ENCODE results near the gene IGDCC3. TPM values are rescaled to one million over a fixed set of nuclear protein-coding genes. Genes with fewer than 3 reads are reported as not detected.

The IGDCC3 gene
- total and polyA plus RNA-seq, 2 donors (not counting 1 experiment from before 2014, with no cell fraction given): not detected

- H4K20me1 ChIP-seq (ENCODE audit: control insufficient read depth, insufficient read depth, low read length, poor library complexity, severe bottlenecking): no peaks in the 10 kb centered on the region
- H3K27me3 Mint-ChIP-seq: peaks cover 14% of the 10 kb centered on the region
Measured at GRCh38 chr15:65323071-65323511, 54.7 kb downstream of the IGDCC3 start.

GRCh38 chr15:65318870-65319356 is 58.9 kb downstream of the IGDCC3 start:
- WGBS (ENCODE audit: insufficient coverage): 36% methylated on average over 5 of the region's 5 CpGs
- Histone ChIP-seq H3K4me3 (ENCODE audit: control extremely low read depth in 1 of 5, extremely low read depth in 1 of 5, insufficient read depth in 1 of 5, low read depth in 2 of 5, low read length in 4 of 5) (no peak overlapping the region), H3K9me3 (ENCODE audit: control extremely low read depth in 1 of 3, control insufficient read depth in 2 of 3, insufficient read depth in 1 of 3, low read length in 2 of 3) (peaks cover 0 to 6% (median 0%) of the 10 kb centered on the region in 3 donors), H3K9ac (ENCODE audit: low read length) (no peak overlapping the region), H3K36me3 (replicated peaks in 1 of 2; ENCODE audit: control extremely low read depth in 1 of 2, control insufficient read depth in 1 of 2, extremely low read depth in 1 of 2, insufficient read depth in 2 of 2, low read length in 1 of 2) (no peaks in the 10 kb centered on the region), H4K20me1 (ENCODE audit: control insufficient read depth, insufficient read depth, low read length, poor library complexity, severe bottlenecking) (no peaks in the 10 kb centered on the region), H2AFZ (ENCODE audit: insufficient read depth, low read depth, low read length, poor library complexity, severe bottlenecking) (no peak overlapping the region), H3K4me2 (replicated peaks; ENCODE audit: low read depth, low read length, poor library complexity, severe bottlenecking) (no peak overlapping the region), H3K27me3 (replicated peaks in 1 of 4; ENCODE audit: control extremely low read depth in 1 of 4, control insufficient read depth in 3 of 4, insufficient read depth in 4 of 4, low read length in 3 of 4) (peaks cover 0 to 6% (median 0%) of the 10 kb centered on the region in 4 experiments), H3K79me2 (ENCODE audit: control insufficient read depth, insufficient read depth, low read length) (no peaks in the 10 kb centered on the region), H3K4me1 (ENCODE audit: control insufficient read depth in 2 of 2, insufficient read depth in 2 of 2, low read length in 2 of 2) (no peaks in the 10 kb centered on the region), H3K27ac (ENCODE audit: low read length in 2 of 2) (no peak overlapping the region)
- TF ChIP-seq EZH2 (IDR thresholded peaks at IDR 0.05; ENCODE audit: borderline replicate concordance, insufficient read depth, low read depth, low read length, poor library complexity, severe bottlenecking) (no peak), CTCF (IDR thresholded peaks at IDR 0.05) (peak; percentile 91)
- Mint-ChIP-seq H3K27ac (no peak overlapping the region), H3K9me3 (ENCODE audit: insufficient read depth) (no peaks in the 10 kb centered on the region), H3K27me3 (peaks cover 16% of the 10 kb centered on the region), H3K4me3 (no peak overlapping the region), H3K4me1 (no peaks in the 10 kb centered on the region)
- ATAC-seq (ENCODE audit: low read depth): peak; percentile 99
- POLR2A ChIA-PET: interaction anchor here (0.6 to 1.7 kb wide), 3 partner anchors 14 to 134 kb away, joined by 4 to 7 read pairs (median 5); partner anchors contain the start of genes CLPX and RNU5B-1
- peak; percentile 81 for DNase-seq
- intact Hi-C loops (cut with micrococcal nuclease): loop anchor here (1.0 kb wide), 2 partner anchors 66 to 81 kb away; no protein-coding TSS in a partner anchor
- CTCF ChIA-PET: interaction anchor here (0.6 to 6.7 kb wide), 19 partner anchors 8 to 1589 kb away, joined by 3 to 165 read pairs (median 4); partner anchors contain the start of genes PARP16 and RNU5B-1

More at GRCh38 chr15:65323071-65323511, 54.7 kb downstream of the IGDCC3 start:
- peaks cover 0 to 3% of the 10 kb centered on the region in 2 donors for H3K4me1 ChIP-seq (ENCODE audit: control insufficient read depth in 2 of 2, insufficient read depth in 2 of 2, low read length in 2 of 2)
- no peak overlapping the region for H3K4me3 Mint-ChIP-seq
- H3K4me1 Mint-ChIP-seq: peaks cover 2% of the 10 kb centered on the region
- H3K36me3 ChIP-seq (replicated peaks in 1 of 2; ENCODE audit: control extremely low read depth in 1 of 2, control insufficient read depth in 1 of 2, extremely low read depth in 1 of 2, insufficient read depth in 2 of 2, low read length in 1 of 2): no peaks in the 10 kb centered on the region
- no peak overlapping the region for H3K4me2 ChIP-seq (replicated peaks; ENCODE audit: low read depth, low read length, poor library complexity, severe bottlenecking)
- no peak for ATAC-seq (ENCODE audit: low read depth)
- peaks cover 0 to 12% (median 0%) of the 10 kb centered on the region in 3 donors for H3K9me3 ChIP-seq (ENCODE audit: control extremely low read depth in 1 of 3, control insufficient read depth in 2 of 3, insufficient read depth in 1 of 3, low read length in 2 of 3)
- DNase-seq: no peak
- ChIA-PET POLR2A (no interaction called here), CTCF (interaction anchor here (0.7 to 6.7 kb wide), 4 partner anchors 25 to 272 kb away, joined by 3 to 165 read pairs (median 4); no protein-coding TSS in a partner anchor)
- no peaks in the 10 kb centered on the region for H3K9me3 Mint-ChIP-seq (ENCODE audit: insufficient read depth)
- no peak overlapping the region for H3K4me3 ChIP-seq (ENCODE audit: control extremely low read depth in 1 of 5, extremely low read depth in 1 of 5, insufficient read depth in 1 of 5, low read depth in 2 of 5, low read length in 4 of 5)
- 5% methylated on average over 8 of the region's 9 CpGs for WGBS (ENCODE audit: insufficient coverage)
- H3K9ac ChIP-seq (ENCODE audit: low read length): no peak overlapping the region
- intact Hi-C loops (cut with micrococcal nuclease): no loop called here
- H2AFZ ChIP-seq (ENCODE audit: insufficient read depth, low read depth, low read length, poor library complexity, severe bottlenecking): no peak overlapping the region
- no peak for TF ChIP-seq EZH2 (IDR thresholded peaks at IDR 0.05; ENCODE audit: borderline replicate concordance, insufficient read depth, low read depth, low read length, poor library complexity, severe bottlenecking)
- no peak overlapping the region for H3K27ac Mint-ChIP-seq
- peaks cover 0 to 6% (median 2%) of the 10 kb centered on the region in 4 experiments for H3K27me3 ChIP-seq (replicated peaks in 1 of 4; ENCODE audit: control extremely low read depth in 1 of 4, control insufficient read depth in 3 of 4, insufficient read depth in 4 of 4, low read length in 3 of 4)
- no peaks in the 10 kb centered on the region for H3K79me2 ChIP-seq (ENCODE audit: control insufficient read depth, insufficient read depth, low read length)
- no peak overlapping the region for H3K27ac ChIP-seq (ENCODE audit: low read length in 2 of 2)
